OCI-M2 (cell line): Measurements from ENCODE around the gene B3GNT9.
"Not testable (repeated sequence)": the region's sequence is repeated elsewhere in the genome, so short reads cannot be mapped to it uniquely, and the experiment has no call there.

Source experiments
- DNase-seq: peaks from one replicate; lab custom pipeline; 2025; ENCODE audit not compliant: unreplicated experiment; lab: John Stamatoyannopoulos, UW

B3GNT9 gene

GRCh38 chr16:67154578-67155294 is 3.9 kb upstream of the B3GNT9 start:
- DNase-seq, result no peak

- no peak for DNase-seq
These were observed 766 bp upstream of the B3GNT9 start for GRCh38 chr16:67151431-67152097.

GRCh38 chr16:67150047-67150832 is 558 bp downstream of the B3GNT9 start:
- no peak for DNase-seq

- DNase-seq, result no peak
These were observed 1.3 kb downstream of the B3GNT9 start for GRCh38 chr16:67149276-67150046.

DNA sequence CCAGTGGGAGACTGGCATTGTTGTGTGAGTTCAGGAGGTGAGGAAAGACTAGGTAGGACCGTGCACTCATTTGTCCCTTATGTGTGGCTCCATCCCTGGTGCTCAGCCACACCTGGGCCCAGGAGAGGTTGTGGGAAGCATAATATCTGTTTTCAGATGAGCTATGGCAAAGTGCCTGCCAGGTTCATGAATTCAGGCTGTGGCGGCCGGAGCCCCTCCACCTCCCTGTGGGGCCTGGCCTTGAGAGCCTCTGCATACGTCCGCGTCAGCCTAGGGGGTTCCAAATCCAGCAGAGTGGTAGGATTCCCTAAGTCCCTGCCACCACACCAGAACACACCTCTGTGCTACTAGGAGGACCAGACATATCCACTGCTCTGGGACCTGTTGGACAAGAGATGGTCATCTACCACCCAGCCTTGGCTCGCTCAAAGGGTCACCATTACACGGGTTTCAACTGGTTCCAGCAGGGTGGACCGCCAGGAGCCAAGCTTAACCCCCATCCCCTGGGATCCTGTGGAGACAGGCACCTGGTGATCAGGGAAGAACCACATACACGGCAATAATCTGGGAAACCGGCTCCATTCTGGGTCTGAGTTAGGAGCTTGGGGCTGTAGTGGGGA is 2.0 kb downstream of the B3GNT9 start:
- DNase-seq, result no peak

DNA sequence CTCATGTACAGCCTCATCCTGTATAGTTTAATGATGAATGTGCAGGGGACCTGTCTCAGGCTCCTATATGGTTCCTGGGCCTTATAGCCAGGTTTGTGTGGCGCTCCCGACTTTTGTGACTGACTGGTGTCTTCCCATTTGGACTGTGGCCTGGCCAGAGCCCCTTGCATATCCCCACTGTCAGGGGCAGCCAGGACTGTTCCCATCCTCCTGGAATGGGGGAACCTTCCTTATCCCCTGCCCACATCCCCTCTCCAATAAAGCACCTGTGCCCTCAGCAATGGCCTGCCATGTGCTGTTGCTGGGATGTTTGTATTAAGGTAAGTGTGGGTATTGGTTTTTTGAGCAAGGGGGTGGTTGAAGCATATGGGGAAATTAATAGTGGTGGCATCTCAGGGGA is 2.6 kb downstream of the B3GNT9 start:
- DNase-seq, result no peak

DNA sequence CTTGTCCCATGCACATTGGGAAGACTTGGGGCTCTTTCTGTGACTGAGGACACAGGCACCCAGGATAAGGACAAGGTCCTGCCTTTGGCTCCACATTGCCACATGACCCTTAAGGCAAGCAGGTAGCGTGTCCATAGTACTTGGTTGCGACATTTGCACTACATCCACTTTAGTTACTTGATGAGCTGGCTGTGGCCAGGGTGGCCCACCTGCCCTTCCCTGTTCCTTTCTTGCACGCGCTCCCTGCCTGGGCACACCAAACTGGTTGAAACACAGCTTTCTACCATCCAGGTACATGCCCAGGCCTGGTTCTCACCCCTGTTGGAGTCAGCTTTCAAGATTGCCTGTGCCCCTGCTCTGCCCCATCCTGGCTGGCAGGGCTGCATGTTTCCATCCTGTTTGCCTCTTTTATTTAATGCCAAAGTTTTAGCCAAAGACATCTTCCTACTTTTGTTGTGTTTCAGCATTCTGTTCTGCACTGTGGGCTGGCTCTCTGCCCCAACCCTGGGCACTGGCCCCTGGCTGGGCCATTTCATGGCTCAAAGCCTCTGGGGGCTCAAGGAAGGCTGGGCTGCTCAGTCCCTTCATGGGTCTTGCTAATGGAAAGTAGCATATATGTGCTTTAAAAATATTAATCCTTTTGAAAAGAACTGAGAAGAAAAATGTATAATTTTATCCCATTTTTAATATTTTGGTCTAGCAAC is 3.2 kb downstream of the B3GNT9 start:
- no peak for DNase-seq

DNA sequence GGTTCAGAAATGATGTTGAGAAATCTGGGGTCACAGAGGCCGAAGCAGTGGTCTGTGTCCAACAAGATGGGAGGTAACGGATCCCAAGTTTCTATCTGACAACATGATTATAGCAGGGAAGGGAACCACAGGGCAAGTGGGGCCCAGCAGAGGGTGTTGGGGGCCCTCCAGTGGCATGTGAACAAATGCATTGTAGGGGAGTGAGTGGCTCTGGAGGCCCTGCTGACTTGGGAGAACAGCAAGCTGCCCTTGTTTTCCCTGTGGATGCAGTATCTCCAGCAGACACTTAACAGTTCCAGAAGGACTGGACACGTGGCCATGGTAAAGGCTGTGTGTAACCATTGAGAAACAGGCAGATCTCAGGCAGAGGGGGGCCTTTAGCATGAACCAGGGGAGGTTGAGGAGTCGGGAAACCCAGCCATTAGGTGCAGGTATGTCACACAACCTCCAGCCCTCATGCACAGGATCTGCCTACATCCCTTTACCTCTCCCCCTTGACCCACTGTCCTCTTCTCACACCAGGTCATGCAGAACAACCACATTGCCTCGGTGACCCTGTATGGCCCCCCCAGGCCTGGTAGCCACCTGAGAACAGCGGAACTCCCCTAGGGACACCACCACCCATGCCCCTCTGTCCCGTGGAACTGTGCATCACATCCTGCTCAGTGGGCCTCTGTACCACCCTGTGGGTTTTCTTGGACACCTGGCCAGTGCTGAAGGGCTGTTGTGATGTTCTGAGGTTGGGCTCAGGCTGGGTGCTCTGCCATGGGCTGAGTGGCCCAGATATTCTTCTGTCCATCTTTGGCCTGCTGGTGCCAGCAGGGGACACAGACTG is 4.1 kb downstream of the B3GNT9 start:
- no peak for DNase-seq

DNA sequence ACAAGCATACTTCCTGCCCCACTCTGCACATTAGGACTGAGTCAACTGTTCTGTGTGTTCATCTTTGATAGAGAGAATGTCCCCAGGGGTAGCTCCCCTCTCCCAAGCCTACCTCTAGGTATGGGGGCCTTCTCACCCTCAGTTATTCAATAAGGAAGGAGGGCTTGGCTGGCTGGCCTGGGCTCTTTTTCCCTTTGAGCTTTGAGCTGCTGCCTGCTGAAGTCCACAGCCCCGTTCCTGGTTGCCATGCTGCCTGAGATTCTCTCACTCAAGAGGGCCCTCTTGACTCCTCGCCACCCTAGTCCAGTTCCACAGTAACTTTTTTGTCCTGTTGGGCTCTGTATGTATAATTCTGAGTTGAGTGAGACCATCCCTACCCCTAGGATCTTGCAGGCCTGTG is 5.1 kb downstream of the B3GNT9 start:
- DNase-seq, result no peak

DNA sequence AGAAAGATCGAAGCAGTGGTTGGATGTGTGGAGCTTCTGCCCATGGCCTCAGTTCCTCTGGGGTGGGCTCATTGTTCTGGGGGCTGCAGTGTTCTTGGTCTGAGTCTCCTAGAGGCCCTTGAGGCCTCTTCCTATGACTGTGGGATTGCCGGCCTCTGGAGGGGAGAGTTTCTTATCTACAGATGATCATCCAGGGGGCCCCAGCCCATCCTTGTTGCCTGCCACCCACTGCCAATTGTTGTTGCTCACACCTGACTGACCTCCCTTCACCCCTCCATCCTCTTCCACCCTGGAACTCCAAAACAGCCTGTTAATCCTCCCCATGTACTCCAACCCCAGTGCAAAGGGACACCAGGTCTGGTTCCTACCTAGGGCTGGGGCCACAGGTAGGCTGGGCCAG is 5.9 kb downstream of the B3GNT9 start:
- DNase-seq, result no peak

- DNase-seq, result no peak
These were observed 8.5 kb downstream of the B3GNT9 start for GRCh38 chr16:67142342-67142741.

DNA sequence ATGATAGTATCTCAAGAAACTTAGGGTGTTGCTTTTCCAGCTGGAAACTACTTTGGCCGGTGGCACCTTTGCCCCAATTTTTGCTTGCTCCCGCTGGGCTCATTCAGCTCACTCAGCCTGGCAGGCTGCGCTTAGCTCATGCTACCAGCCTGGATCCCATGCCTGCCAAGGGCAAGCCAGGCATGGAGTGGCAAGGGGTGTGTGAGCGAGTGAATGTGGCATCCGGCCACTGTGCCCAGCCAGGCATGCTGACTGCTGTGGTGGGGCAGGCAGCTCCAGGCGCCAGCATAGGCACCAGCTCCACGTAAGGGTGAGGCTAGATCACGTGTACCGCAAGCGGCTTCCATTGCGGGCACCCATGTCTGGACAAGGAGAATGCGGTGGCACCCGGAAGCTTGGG is 9.4 kb downstream of the B3GNT9 start:
- no peak for DNase-seq

GRCh38 chr16:67137605-67138004 is 13.2 kb downstream of the B3GNT9 start:
- no peak for DNase-seq

DNA sequence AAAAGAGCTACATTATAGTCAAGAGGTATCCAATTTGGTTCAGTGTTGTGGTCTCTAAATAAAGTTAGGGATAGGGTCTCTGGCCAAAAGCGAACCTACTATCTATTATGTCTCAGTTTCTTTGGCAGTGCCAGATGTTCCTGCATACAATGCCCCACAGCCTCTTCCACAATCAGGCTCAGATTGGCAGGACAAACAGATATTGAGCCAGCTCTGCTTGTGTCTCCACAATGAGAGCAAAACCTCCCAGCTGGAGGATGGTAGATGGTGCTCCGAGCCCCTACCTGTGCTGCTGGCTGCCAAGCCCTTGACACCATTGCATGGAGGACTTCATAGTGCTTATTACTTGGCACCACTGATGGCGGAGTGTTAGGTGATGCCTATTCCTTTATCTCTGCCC is 21.4 kb downstream of the B3GNT9 start:
- DNase-seq, result no peak

DNA sequence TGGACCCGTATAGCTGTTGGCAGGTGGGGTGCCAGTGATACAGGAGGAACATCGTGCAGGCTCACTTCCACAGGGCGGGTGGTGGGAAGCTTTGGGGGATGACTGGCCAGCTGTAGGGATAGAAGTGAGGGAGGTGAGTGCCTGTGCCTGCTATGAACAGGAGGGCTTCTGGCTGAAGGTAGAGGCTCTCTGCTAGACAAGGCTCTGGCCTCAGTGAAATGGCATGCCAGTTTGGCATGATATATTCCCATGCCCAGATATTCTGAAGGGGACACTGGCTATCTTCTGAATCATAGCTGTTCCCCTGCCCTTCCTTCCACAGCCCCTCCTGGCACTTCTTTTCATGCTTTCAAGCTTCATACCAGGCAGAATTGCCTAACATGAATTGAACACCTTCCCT is 21.9 kb downstream of the B3GNT9 start:
- DNase-seq, result no peak

GRCh38 chr16:67128417-67128816 is 22.4 kb downstream of the B3GNT9 start:
- DNase-seq, result no peak

GRCh38 chr16:67122799-67123198 is 28.0 kb downstream of the B3GNT9 start:
- DNase-seq, result not testable (repeated sequence)

GRCh38 chr16:67120025-67120424 is 30.8 kb downstream of the B3GNT9 start:
- DNase-seq, result no peak

- no peak for DNase-seq
These were observed 33.1 kb downstream of the B3GNT9 start for GRCh38 chr16:67117716-67118115.
